H1 (cell line): ENCODE results near the gene CTBP2. TPM values are rescaled to one million over a fixed set of nuclear protein-coding genes. Genes with fewer than 3 reads are reported as not detected.
A peak's percentile ranks its signal among the peaks of the same experiment; 100 is the strongest.

Source experiments
- CTCF ChIA-PET: fragments of 300-600 bp; sonication (Branson Sonifier 250); formaldehyde crosslinking; loops from one replicate; lab custom pipeline; 2021; ENCODE audit not compliant: partially characterized antibody; lab: Charles Lee
- POLR2A ChIA-PET: fragments of 300-600 bp; sonication (Branson Sonifier 250); formaldehyde crosslinking; loops from one replicate; lab custom pipeline; 2021; ENCODE audit warnings: inconsistent platforms; ENCODE audit not compliant: partially characterized antibody; lab: Charles Lee
- DNase-seq, 2 experiments: peaks; one replicate each; pipeline versions ENCODE4 v3.0.0 to v3.0.0-alpha.2; 2010 to 2022; ENCODE audit warnings: low spot score in 2 of 2, low read depth in 1 of 2, mixed read lengths in 1 of 2
- FAIRE-seq: peaks from 2 replicates; lab custom pipeline; 2011; peaks lifted over from hg19 to GRCh38; lab: Jason Lieb, UNC
- H2AFZ ChIP-seq: 2 replicates; pipeline ENCODE4 v1.8.1; 2012; ENCODE audit warnings: low read length, inconsistent platforms
- H2AK5ac ChIP-seq: 2 replicates; pipeline ENCODE4 v1.6.1; 2013; ENCODE audit warnings: low read depth, low read length
- H2BK120ac ChIP-seq: replicated peaks from 2 replicates; pipeline ENCODE3; 2013; ENCODE audit warnings: low read depth, low read length, inconsistent platforms
- H2BK12ac ChIP-seq: 2 replicates; pipeline ENCODE4 v1.6.1; 2013; ENCODE audit warnings: low read depth, low read length
- H2BK15ac ChIP-seq: 2 replicates; pipeline ENCODE4 v1.6.1; 2013; ENCODE audit warnings: low read length
- H2BK20ac ChIP-seq: 2 replicates; pipeline ENCODE4 v1.6.1; 2013; ENCODE audit warnings: low read length
- H2BK5ac ChIP-seq: 2 replicates; pipeline ENCODE4 v1.6.1; 2013; ENCODE audit warnings: low read depth, low read length
- H3K14ac ChIP-seq: 2 replicates; pipeline ENCODE4 v1.6.1; 2013; ENCODE audit warnings: inconsistent platforms; ENCODE audit not compliant: insufficient read length
- H3K18ac ChIP-seq: 2 replicates; pipeline ENCODE4 v1.6.1; 2013; ENCODE audit warnings: low read length; ENCODE audit errors: extremely low read depth
- H3K23ac ChIP-seq: 2 replicates; pipeline ENCODE4 v1.6.1; 2013; ENCODE audit warnings: inconsistent platforms; ENCODE audit not compliant: insufficient read length
- H3K23me2 ChIP-seq: 2 replicates; pipeline ENCODE4 v1.6.1; 2013; ENCODE audit warnings: low read depth, low read length
- H3K27ac ChIP-seq: 2 replicates; pipeline ENCODE4 v1.6.1; 2011; ENCODE audit warnings: low read depth, low read length, inconsistent platforms
- H3K27me3 ChIP-seq, 4 experiments: replicated peaks in 1 of 4; 1 replicate in 1 of 4; 2 replicates in 3 of 4; pipeline versions ENCODE4 v1.6.1 to v1.8.1; 2011 to 2013; ENCODE audit warnings: low read length in 3 of 4, mild to moderate bottlenecking in 3 of 4, inconsistent platforms in 2 of 4, mixed read lengths in 2 of 4, moderate library complexity in 1 of 4; ENCODE audit not compliant: control insufficient read depth in 3 of 4, insufficient read depth in 3 of 4; ENCODE audit errors: extremely low read depth in 1 of 4
- H3K36me3 ChIP-seq, 4 experiments: 2 replicates each; pipeline versions ENCODE4 v1.6.1 to v1.8.1; 2011 to 2013; ENCODE audit warnings: mild to moderate bottlenecking in 4 of 4, low read length in 3 of 4, moderate library complexity in 2 of 4, control low read depth in 1 of 4, inconsistent platforms in 1 of 4; ENCODE audit not compliant: insufficient read depth in 4 of 4, control insufficient read depth in 2 of 4
- H3K4ac ChIP-seq: replicated peaks from 2 replicates; pipeline ENCODE3; 2013; ENCODE audit warnings: low read length, low read depth, mixed read lengths, inconsistent platforms; ENCODE audit not compliant: insufficient read length
- H3K4me1 ChIP-seq, 4 experiments: replicated peaks in 1 of 4; 1 replicate in 1 of 4; 2 replicates in 3 of 4; pipeline versions ENCODE4 v1.6.1 to v1.8.1; 2011 to 2013; ENCODE audit warnings: low read length in 3 of 4, inconsistent platforms in 2 of 4, mixed read lengths in 1 of 4; ENCODE audit not compliant: insufficient read depth in 4 of 4, control insufficient read depth in 3 of 4
- H3K4me2 ChIP-seq, 2 experiments: 2 replicates each; pipeline versions ENCODE4 v1.6.1 to v1.8.1; 2011 to 2013; ENCODE audit warnings: low read depth in 2 of 2, low read length in 2 of 2, control low read depth in 1 of 2, inconsistent platforms in 1 of 2, mild to moderate bottlenecking in 1 of 2; ENCODE audit not compliant: insufficient read depth in 1 of 2
- H3K4me3 ChIP-seq, 4 experiments: fragments of 200-600, 300-600 bp in 1 of 4; sonication (generic), shearing (Covaris generic), sonication (Bioruptor Twin) in 1 of 4; 2 replicates each; pipeline versions ENCODE4 v1.5.1 to v1.8.1; 2011 to 2016; ENCODE audit warnings: low read length in 4 of 4, low read depth in 3 of 4, control low read depth in 2 of 4, inconsistent platforms in 2 of 4, mild to moderate bottlenecking in 2 of 4, mixed read lengths in 1 of 4, moderate library complexity in 1 of 4; ENCODE audit not compliant: insufficient read depth in 2 of 4; ENCODE audit errors: extremely low read depth in 1 of 4
- H3K56ac ChIP-seq: replicated peaks from 2 replicates; pipeline ENCODE3; 2013; ENCODE audit warnings: low read depth, mild to moderate bottlenecking, mixed read lengths, low read length, inconsistent platforms; ENCODE audit not compliant: insufficient read length
- H3K79me1 ChIP-seq: 2 replicates; pipeline ENCODE4 v1.6.1; 2013; ENCODE audit warnings: low read depth, low read length, control low read depth
- H3K79me2 ChIP-seq, 2 experiments: 2 replicates each; pipeline versions ENCODE4 v1.6.1 to v1.8.1; 2012 to 2013; ENCODE audit warnings: low read length in 2 of 2, mild to moderate bottlenecking in 2 of 2, inconsistent platforms in 1 of 2; ENCODE audit not compliant: insufficient read depth in 2 of 2, control insufficient read depth in 1 of 2
- H3K9ac ChIP-seq, 4 experiments: replicated peaks in 1 of 4; 1 replicate in 1 of 4; 2 replicates in 3 of 4; pipeline versions ENCODE4 v1.6.1 to v1.8.1; 2011 to 2013; ENCODE audit warnings: low read depth in 3 of 4, low read length in 3 of 4, control low read depth in 2 of 4, mild to moderate bottlenecking in 2 of 4, moderate library complexity in 2 of 4, inconsistent platforms in 1 of 4; ENCODE audit errors: extremely low read depth in 1 of 4
- H3K9me3 ChIP-seq, 2 experiments: 2 replicates each; pipeline versions ENCODE4 v1.6.1 to v1.8.1; 2012 to 2013; ENCODE audit warnings: mild to moderate bottlenecking in 2 of 2, moderate library complexity in 2 of 2, control low read depth in 1 of 2, inconsistent platforms in 1 of 2, low read depth in 1 of 2, low read length in 1 of 2, mixed read lengths in 1 of 2; ENCODE audit not compliant: insufficient read depth in 2 of 2
- H4K20me1 ChIP-seq, 2 experiments: replicated peaks in 1 of 2; 2 replicates each; pipeline versions ENCODE3 to v1.8.1; 2011 to 2013; ENCODE audit warnings: inconsistent platforms in 2 of 2, low read length in 2 of 2, mild to moderate bottlenecking in 1 of 2; ENCODE audit not compliant: insufficient read depth in 2 of 2, control insufficient read depth in 1 of 2
- H4K5ac ChIP-seq: 2 replicates; pipeline ENCODE4 v1.6.1; 2013; ENCODE audit warnings: low read length, low read depth, mixed read lengths, inconsistent platforms; ENCODE audit not compliant: insufficient read length
- H4K8ac ChIP-seq: 2 replicates; pipeline ENCODE4 v1.8.0; 2013; ENCODE audit warnings: mild to moderate bottlenecking, moderate library complexity, low read length, inconsistent platforms; ENCODE audit not compliant: insufficient read depth; ENCODE audit errors: extremely low read depth
- H4K91ac ChIP-seq: replicated peaks from 2 replicates; pipeline ENCODE3; 2013; ENCODE audit warnings: low read length, mixed read lengths, inconsistent platforms; ENCODE audit not compliant: insufficient read length
- GABPA ChIP-seq: IDR thresholded peaks from 2 replicates; pipeline ENCODE4 v1.6.1; 2011; ENCODE audit warnings: mild to moderate bottlenecking, low read length, moderate library complexity, borderline replicate concordance; ENCODE audit not compliant: insufficient read depth
- RAD21 ChIP-seq, 2 experiments: IDR thresholded peaks in 1 of 2; conservative IDR thresholded peaks in 1 of 2; 2 replicates each; pipeline ENCODE4 v1.6.1; 2011; ENCODE audit warnings: low read depth in 2 of 2, low read length in 2 of 2, improper control_type of control experiment in 1 of 2, inconsistent platforms in 1 of 2, mild to moderate bottlenecking in 1 of 2, moderate library complexity in 1 of 2
- SIX5 ChIP-seq: IDR thresholded peaks from 2 replicates; pipeline ENCODE4 v1.6.1; 2011; ENCODE audit warnings: mild to moderate bottlenecking, low read depth, low read length
- ZNF274 ChIP-seq: IDR thresholded peaks from 2 replicates; pipeline ENCODE4 v1.7.0; 2012; ENCODE audit warnings: low read length, borderline replicate concordance; ENCODE audit errors: extremely low read depth
- WGBS, 2 experiments: shearing (Covaris generic) in 1 of 2; methylation state at CpG; one replicate each; pipeline versions ENCODE4 v1.1.6 to v1.1.7; 2013 to 2015; ENCODE audit warnings: low lambda C conversion rate in 2 of 2, mixed read lengths in 2 of 2, inconsistent platforms in 1 of 2, low coverage in 1 of 2, missing lambda C conversion rate in 1 of 2; ENCODE audit not compliant: insufficient replicate concordance in 2 of 2, insufficient coverage in 1 of 2, insufficient read length in 1 of 2; ENCODE audit errors: extremely low coverage in 1 of 2, missing lambda C conversion rate in 1 of 2; 5-methylcytosine and 5-hydroxymethylcytosine counted together
- polyA plus RNA-seq, 7 experiments: library from polyadenylated mRNA; depleted of rRNA in 3 of 7; stranded (reverse) in 5 of 7; unstranded in 2 of 7; fragments of >200 nt in 5 of 7; fragments of 200-250 nt in 2 of 7; gene quantifications; 1 replicate in 5 of 7; 2 replicates in 1 of 7; 4 replicates in 1 of 7; pipeline versions ENCODE4 v1.2.1 to v1.2.3, GENCODE V29; 2011 to 2013; ENCODE audit warnings: missing spikeins in 2 of 7, mixed read lengths in 2 of 7
- total RNA-seq: library from RNA; stranded (reverse); fragmentation: NEBNext Ultra II Directional; extraction: Animal tissue kit (Norgen Biotek cat#: 25700); gene quantifications from 2 replicates; pipeline ENCODE4 v1.2.1, GENCODE V29; 2021
- TF ChIP-seq, protein P1 (sequence below): IDR thresholded peaks from 2 replicates; pipeline ENCODE4 v1.6.1; 2012; ENCODE audit warnings: low read length, inconsistent platforms

CTBP2 gene
- total and polyA plus RNA-seq, 2 of the 8 experiments (the other 6 are each of a cell fraction or from before 2014, with no cell fraction given): 208 to 221 TPM

DNA sequence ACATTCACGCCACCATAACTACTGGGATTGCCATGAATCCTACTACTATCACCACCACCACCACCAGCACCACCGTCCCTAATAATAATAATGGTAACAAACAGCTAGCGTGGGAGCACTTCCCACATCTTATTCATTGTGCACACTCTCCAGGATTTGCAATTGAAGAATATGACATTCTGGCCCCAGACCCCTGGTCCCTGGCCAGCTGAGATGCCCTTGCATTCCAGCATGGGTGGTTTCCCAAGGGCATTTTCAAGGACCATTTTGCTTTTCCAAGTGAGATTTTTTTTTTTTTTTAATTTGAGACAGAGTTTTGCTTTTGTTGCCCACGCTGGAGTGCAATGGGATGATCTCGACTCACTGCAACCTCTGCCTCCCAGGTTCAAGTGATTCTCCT is 14.7 kb downstream of the CTBP2 start:
- CTCF ChIA-PET: interaction anchor here (0.6 to 1.5 kb wide), 7 partner anchors 9 to 1510 kb away, joined by 3 to 4 read pairs (median 4); no protein-coding TSS in a partner anchor
- no peak overlapping the region for H3K4ac ChIP-seq
- FAIRE-seq: no peak

More for the DNA sequence above, 14.7 kb downstream of the CTBP2 start:
- H3K79me1 ChIP-seq: peaks cover 17% of the 10 kb centered on the region
- no peaks in the 10 kb centered on the region for H3K9me3 ChIP-seq
- POLR2A ChIA-PET: interaction anchor here (0.6 to 1.0 kb wide), 3 partner anchors 18 to 1423 kb away, joined by 3 to 4 read pairs (median 4); no protein-coding TSS in a partner anchor
- H3K18ac ChIP-seq: no peak overlapping the region
- H3K36me3 ChIP-seq: peaks cover 0 to 47% (median 4%) of the 10 kb centered on the region in 4 experiments; a peak in 4 of 8 replicates
- no peak overlapping the region for H2AFZ ChIP-seq
- no peaks in the 10 kb centered on the region for H3K23me2 ChIP-seq
- H3K23ac ChIP-seq: no peak overlapping the region
- DNase-seq: no peak
- no peak overlapping the region for H4K91ac ChIP-seq
- H4K8ac ChIP-seq: no peak overlapping the region
- no peak overlapping the region for H2BK120ac ChIP-seq
- peak overlapping the region in 1 of 2 experiments; percentile 29; a peak in 2 of 4 replicates for H3K4me2 ChIP-seq
- no peak overlapping the region for H3K14ac ChIP-seq
- H3K27ac ChIP-seq: no peak overlapping the region
- no peak overlapping the region for H2BK12ac ChIP-seq
- H4K5ac ChIP-seq: no peak overlapping the region
- H2BK5ac ChIP-seq: no peak overlapping the region
- H4K20me1 ChIP-seq: peaks cover 60 to 72% of the 10 kb centered on the region in 2 experiments
- peaks cover 27 to 68% (median 52%) of the 10 kb centered on the region in 4 experiments for H3K4me1 ChIP-seq
- H3K56ac ChIP-seq: no peak overlapping the region
- H2AK5ac ChIP-seq: no peak overlapping the region
- no peaks in the 10 kb centered on the region; a peak in 1 of 7 replicates for H3K27me3 ChIP-seq
- H3K4me3 ChIP-seq: peak overlapping the region in 1 of 4 experiments; percentile 11; a peak in 1 of 8 replicates
- no peak overlapping the region for H2BK20ac ChIP-seq
- no peak overlapping the region for H2BK15ac ChIP-seq
- no peak for TF ChIP-seq ZNF274
- TF ChIP-seq SIX5: no peak
- no peak for TF ChIP-seq RAD21 (IDR thresholded peaks at IDR 0.05 in 1 of 2, conservative IDR thresholded peaks at IDR 0.05 in 1 of 2; ENCODE audit: low read depth in 2 of 2, low read length in 2 of 2)
- TF ChIP-seq, protein P1, sequence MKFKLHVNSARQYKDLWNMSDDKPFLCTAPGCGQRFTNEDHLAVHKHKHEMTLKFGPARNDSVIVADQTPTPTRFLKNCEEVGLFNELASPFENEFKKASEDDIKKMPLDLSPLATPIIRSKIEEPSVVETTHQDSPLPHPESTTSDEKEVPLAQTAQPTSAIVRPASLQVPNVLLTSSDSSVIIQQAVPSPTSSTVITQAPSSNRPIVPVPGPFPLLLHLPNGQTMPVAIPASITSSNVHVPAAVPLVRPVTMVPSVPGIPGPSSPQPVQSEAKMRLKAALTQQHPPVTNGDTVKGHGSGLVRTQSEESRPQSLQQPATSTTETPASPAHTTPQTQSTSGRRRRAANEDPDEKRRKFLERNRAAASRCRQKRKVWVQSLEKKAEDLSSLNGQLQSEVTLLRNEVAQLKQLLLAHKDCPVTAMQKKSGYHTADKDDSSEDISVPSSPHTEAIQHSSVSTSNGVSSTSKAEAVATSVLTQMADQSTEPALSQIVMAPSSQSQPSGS: no peak
- no peak for TF ChIP-seq GABPA
- no peak overlapping the region for H3K9ac ChIP-seq
- 77% methylated on average over 5 of the region's 5 CpGs; no CpG with 5 or more reads in 1 of the 2 experiments for WGBS, 2 experiments
- peaks cover 91 to 100% of the 10 kb centered on the region in 2 experiments for H3K79me2 ChIP-seq
